ENCODE results near the gene PLAGL1. TPM values are rescaled to one million over a fixed set of nuclear protein-coding genes. Genes with fewer than 3 reads are reported as not detected.

Gene PLAGL1
- total and polyA plus RNA-seq, 2 experiments from 2014 or later, result 9.0 to 17.2 TPM

DNA sequence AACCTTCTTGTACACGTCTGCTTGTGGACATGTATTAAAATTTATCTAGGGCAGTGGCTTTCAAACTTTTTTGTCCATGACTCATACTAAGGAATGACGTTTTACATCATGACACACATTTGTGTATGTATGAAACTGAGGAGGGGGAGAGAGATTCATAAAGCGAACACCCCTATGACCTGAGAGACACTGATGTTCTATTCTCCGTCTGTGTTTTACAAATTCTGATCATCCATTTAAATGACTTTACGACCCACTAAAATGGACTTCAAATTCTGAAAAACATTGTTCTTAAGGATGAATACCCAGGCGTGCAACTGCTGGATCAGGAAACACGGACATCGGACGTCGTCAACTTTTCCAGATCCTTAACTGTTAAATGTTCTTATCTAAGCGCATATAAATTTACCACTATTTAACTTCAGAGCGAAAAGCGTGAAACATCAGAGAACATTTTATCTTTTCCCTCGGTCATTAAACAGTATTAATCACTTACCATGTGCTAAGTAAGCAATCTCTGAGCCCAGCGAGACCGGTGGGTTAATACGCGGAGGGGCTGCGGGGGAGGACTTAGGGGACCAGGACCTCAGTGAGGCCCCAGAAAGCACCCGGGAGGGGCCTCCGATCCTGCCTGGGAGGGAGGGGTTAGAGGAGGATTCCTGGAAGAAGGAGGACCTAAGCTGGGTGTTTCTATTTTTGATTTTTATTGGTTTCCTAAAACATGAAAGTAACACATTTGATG is 1.2 kb downstream of the PLAGL1 start:
- H3K4me3 ChIP-seq, result peak overlapping the region; percentile 64
- DNase-seq (ENCODE audit: low read depth in 1 of 2, low spot score in 1 of 2), result peak in 1 of 2 donors; percentile 65
- no peak overlapping the region for H3K27ac ChIP-seq

DNA sequence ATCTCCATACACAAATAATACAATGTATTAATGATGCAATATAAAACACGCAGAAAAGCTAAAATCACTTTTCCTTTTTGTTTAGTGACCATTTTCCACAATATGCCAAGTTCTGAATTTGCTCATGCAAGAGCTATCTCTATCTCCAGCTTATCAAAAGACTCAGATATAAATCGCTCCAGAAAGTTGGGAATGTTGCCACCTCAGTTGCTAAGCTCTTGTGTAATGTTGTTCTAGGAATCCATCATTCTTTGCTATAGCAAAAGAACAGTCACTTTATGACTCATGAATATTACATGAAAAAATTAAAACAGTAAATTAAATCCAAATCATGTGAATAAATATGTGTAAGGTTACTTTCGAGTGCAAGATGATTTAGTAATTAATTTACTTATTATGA is 8.7 kb downstream of the PLAGL1 start:
- Histone ChIP-seq H3K4me1 (ENCODE audit: low read depth) (no peaks in the 10 kb centered on the region), H3K27ac (no peak overlapping the region), H3K27me3 (no peaks in the 10 kb centered on the region), H3K36me3 (no peaks in the 10 kb centered on the region), H3K9me3 (ENCODE audit: low read depth) (no peaks in the 10 kb centered on the region), H3K4me3 (no peak overlapping the region)
- TF ChIP-seq, protein P1, sequence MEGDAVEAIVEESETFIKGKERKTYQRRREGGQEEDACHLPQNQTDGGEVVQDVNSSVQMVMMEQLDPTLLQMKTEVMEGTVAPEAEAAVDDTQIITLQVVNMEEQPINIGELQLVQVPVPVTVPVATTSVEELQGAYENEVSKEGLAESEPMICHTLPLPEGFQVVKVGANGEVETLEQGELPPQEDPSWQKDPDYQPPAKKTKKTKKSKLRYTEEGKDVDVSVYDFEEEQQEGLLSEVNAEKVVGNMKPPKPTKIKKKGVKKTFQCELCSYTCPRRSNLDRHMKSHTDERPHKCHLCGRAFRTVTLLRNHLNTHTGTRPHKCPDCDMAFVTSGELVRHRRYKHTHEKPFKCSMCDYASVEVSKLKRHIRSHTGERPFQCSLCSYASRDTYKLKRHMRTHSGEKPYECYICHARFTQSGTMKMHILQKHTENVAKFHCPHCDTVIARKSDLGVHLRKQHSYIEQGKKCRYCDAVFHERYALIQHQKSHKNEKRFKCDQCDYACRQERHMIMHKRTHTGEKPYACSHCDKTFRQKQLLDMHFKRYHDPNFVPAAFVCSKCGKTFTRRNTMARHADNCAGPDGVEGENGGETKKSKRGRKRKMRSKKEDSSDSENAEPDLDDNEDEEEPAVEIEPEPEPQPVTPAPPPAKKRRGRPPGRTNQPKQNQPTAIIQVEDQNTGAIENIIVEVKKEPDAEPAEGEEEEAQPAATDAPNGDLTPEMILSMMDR (IDR thresholded peaks at IDR 0.05; ENCODE audit: low read depth, low read length), result no peak
- peak in 1 of 2 donors; percentile 69 for DNase-seq (ENCODE audit: low read depth in 1 of 2, low spot score in 1 of 2)

More for the DNA sequence above, 1.2 kb downstream of the PLAGL1 start:
- Histone ChIP-seq H3K36me3 (no peaks in the 10 kb centered on the region), H3K4me1 (ENCODE audit: low read depth) (no peaks in the 10 kb centered on the region), H3K27me3 (peaks cover 9% of the 10 kb centered on the region), H3K9me3 (ENCODE audit: low read depth) (no peaks in the 10 kb centered on the region)
- TF ChIP-seq, protein P1 (IDR thresholded peaks at IDR 0.05; ENCODE audit: low read depth, low read length), result no peak

DNA sequence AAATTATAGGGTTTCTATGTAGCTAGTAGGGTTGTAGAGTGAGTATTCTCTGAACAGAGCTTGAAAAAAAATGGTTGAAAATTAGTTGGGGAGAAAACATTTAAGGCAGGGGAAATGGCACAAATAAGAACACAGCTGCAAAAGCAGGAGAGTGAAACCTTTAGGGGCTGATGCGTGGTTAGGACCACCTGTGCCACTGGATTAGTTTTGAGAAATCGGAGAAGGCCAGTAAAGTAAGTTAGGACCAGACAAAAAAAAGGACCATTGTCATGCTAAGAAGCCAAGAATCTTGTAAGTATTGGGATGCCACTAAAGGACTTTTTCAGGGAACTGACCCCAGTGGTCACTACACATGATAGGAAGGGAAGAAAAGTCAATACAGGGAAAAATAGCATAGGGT is 9.4 kb downstream of the PLAGL1 start:
- Histone ChIP-seq H3K9me3 (ENCODE audit: low read depth) (no peaks in the 10 kb centered on the region), H3K27ac (no peak overlapping the region), H3K27me3 (no peaks in the 10 kb centered on the region), H3K4me1 (ENCODE audit: low read depth) (no peaks in the 10 kb centered on the region), H3K4me3 (no peak overlapping the region), H3K36me3 (no peaks in the 10 kb centered on the region)
- TF ChIP-seq, protein P1 (IDR thresholded peaks at IDR 0.05; ENCODE audit: low read depth, low read length), result no peak
- no peak for DNase-seq (ENCODE audit: low read depth in 1 of 2, low spot score in 1 of 2)

DNA sequence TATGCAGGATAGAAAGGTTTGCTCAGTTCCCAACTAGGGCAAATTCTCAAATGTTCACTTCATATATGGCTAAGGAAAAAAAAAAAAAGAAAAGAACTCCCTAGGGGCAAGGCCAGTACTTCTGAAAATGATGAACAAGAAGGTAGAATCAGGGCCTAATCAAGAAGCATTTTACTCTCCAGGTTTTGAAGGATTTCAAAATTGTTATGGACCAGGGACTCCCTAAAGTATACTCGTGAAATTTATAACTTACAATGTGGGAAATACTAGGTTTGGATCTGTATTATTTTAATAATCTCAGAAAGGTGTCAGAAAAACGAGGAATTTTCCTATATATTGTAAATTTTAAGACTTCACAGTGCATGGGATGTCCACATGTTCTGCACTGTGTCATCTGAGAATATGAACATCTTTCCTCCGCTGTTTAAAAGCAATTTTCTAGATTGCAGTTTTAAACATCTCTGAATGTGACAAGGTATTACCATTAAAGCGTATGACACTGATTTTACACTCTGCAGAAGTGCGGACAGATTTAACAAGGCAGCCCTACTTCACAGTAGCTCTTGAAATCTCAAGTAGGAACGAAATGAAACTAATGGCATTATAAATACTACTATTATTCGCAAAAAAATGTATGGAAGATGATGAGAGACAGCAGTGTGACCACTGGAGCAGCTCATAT is 14.0 kb downstream of the PLAGL1 start:
- Histone ChIP-seq H3K4me3 (no peak overlapping the region), H3K4me1 (ENCODE audit: low read depth) (no peaks in the 10 kb centered on the region), H3K27ac (no peak overlapping the region), H3K36me3 (no peaks in the 10 kb centered on the region), H3K27me3 (no peaks in the 10 kb centered on the region), H3K9me3 (ENCODE audit: low read depth) (no peaks in the 10 kb centered on the region)
- TF ChIP-seq, protein P1 (IDR thresholded peaks at IDR 0.05; ENCODE audit: low read depth, low read length), result no peak
- DNase-seq (ENCODE audit: low read depth in 1 of 2, low spot score in 1 of 2), result no peak

DNA sequence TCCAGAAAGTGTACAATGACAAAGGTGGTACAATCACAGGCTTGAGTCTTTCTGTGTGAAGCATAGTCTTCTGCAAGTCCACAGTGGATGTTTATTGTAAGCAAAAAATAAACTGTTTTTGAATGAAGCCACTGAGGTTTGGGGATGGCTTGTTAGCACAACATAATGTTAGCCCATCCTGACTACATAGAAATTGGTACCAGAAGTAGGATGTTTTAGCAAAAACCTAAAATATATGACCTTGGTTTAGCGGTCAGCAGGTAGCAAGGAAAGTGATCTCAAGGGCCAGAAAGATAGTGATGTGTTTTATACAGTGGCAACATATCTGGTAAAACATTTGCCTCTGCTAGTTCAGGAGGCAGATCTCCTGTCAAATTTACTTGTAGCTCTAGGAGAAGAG is 15.8 kb downstream of the PLAGL1 start:
- Histone ChIP-seq H3K27me3 (no peaks in the 10 kb centered on the region), H3K27ac (no peak overlapping the region), H3K36me3 (no peaks in the 10 kb centered on the region), H3K4me3 (no peak overlapping the region), H3K9me3 (ENCODE audit: low read depth) (no peaks in the 10 kb centered on the region), H3K4me1 (ENCODE audit: low read depth) (no peaks in the 10 kb centered on the region)
- TF ChIP-seq, protein P1 (IDR thresholded peaks at IDR 0.05; ENCODE audit: low read depth, low read length), result no peak
- no peak for DNase-seq (ENCODE audit: low read depth in 1 of 2, low spot score in 1 of 2)
